Epithelial cell of esophagus (primary cell): Measurements from ENCODE around the gene NPR2.

Experiments used
- DNase-seq: peaks from one replicate; pipeline ENCODE4 v3.0.0; 2010; ENCODE audit warnings: low read depth
- H3K4me3 ChIP-seq: 2 replicates; pipeline ENCODE4 v1.5.1; 2011; ENCODE audit warnings: mild to moderate bottlenecking, low read length, control low read depth
- TF ChIP-seq, protein P1 (sequence below): IDR thresholded peaks from 2 replicates; pipeline ENCODE4 v1.5.1; 2011; ENCODE audit warnings: low read depth, mild to moderate bottlenecking, low read length, control low read depth, inconsistent platforms; ENCODE audit not compliant: insufficient read depth; ENCODE audit errors: missing control alignments

Gene NPR2

DNA sequence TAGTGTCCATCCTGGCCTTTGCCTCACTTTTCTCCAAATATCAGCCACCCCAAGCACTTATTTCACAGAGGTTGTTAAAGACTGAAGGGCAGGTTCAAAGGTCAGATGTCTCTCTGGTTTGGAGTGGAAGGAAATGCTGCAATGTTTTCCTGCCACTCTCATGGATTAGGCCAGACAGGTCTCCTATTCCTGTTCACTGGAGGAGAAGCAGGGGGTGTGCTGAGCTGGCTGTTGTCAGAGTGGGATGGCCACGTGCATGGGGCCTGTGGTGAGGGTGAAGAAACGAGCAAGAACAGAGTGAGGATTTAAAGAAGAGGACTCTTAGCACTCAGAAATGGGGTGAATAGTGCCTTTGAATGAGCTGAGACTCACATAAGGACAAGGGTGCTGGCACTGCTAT, 44.4 kb downstream of the NPR2 start:
- TF ChIP-seq, protein P1, sequence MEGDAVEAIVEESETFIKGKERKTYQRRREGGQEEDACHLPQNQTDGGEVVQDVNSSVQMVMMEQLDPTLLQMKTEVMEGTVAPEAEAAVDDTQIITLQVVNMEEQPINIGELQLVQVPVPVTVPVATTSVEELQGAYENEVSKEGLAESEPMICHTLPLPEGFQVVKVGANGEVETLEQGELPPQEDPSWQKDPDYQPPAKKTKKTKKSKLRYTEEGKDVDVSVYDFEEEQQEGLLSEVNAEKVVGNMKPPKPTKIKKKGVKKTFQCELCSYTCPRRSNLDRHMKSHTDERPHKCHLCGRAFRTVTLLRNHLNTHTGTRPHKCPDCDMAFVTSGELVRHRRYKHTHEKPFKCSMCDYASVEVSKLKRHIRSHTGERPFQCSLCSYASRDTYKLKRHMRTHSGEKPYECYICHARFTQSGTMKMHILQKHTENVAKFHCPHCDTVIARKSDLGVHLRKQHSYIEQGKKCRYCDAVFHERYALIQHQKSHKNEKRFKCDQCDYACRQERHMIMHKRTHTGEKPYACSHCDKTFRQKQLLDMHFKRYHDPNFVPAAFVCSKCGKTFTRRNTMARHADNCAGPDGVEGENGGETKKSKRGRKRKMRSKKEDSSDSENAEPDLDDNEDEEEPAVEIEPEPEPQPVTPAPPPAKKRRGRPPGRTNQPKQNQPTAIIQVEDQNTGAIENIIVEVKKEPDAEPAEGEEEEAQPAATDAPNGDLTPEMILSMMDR, result no peak
- DNase-seq, result no peak
- no peak overlapping the region for H3K4me3 ChIP-seq

DNA sequence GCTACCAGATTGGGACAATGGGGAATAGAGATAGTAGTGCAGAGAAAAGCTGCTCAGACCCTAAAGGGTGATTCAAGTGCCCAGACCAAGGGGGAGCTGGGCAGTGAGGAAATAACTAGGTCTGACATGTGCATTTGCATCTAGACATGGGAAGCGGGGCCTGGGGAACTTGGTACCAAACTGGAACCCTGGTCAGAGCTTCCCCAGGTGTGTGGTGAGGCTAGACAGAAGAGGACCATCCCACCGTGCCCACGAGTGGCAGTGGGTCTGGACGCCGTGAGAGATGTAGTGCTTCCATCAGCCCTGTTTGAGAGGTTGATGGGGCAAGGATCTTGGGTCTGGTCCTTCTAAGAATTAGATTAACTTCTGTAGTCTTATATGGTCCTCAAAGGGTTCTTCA, 45.2 kb downstream of the NPR2 start:
- H3K4me3 ChIP-seq, result no peak overlapping the region
- TF ChIP-seq, protein P1, result no peak
- DNase-seq, result no peak

DNA sequence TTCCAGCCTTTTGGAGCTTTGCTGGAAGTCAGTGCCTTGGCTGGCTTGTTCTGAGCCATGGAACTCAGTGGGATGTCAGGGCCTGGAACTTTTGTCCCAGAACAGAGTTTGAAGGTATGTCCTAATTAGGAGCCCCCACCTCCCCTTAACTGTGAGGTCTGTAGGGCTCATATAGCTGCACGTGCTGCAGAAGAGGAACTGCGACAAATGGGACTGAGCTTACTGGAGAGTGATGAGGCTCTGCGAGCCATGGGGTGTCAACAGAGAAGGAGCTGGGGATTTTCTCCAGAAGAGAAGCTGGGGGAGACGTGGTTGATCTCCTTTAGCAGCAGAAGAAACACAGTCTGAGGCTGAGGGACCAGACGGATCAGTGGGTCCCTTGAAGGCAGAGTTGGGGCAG, 48.5 kb downstream of the NPR2 start:
- H3K4me3 ChIP-seq, result no peak overlapping the region
- DNase-seq, result no peak
- TF ChIP-seq, protein P1, result no peak

GRCh38 chr9:35840881-35841644, 49.7 kb downstream of the NPR2 start:
- TF ChIP-seq, protein P1, result no peak
- no peak overlapping the region for H3K4me3 ChIP-seq
- no peak for DNase-seq

DNA sequence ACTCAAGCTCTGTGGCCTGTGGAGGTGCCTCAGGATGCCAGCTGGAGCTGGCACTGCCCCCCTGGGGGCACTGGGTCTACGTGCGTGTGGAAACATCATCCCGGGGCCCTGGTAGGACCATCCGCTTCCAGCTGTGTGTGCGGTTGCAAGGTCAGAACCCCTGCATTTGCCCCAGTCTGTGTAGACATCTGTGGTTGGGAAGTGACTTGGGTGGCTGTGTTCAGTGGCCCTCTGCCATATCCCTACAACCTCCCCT, 50.2 kb downstream of the NPR2 start:
- TF ChIP-seq, protein P1, result no peak
- no peak for DNase-seq
- H3K4me3 ChIP-seq, result no peak overlapping the region

DNA sequence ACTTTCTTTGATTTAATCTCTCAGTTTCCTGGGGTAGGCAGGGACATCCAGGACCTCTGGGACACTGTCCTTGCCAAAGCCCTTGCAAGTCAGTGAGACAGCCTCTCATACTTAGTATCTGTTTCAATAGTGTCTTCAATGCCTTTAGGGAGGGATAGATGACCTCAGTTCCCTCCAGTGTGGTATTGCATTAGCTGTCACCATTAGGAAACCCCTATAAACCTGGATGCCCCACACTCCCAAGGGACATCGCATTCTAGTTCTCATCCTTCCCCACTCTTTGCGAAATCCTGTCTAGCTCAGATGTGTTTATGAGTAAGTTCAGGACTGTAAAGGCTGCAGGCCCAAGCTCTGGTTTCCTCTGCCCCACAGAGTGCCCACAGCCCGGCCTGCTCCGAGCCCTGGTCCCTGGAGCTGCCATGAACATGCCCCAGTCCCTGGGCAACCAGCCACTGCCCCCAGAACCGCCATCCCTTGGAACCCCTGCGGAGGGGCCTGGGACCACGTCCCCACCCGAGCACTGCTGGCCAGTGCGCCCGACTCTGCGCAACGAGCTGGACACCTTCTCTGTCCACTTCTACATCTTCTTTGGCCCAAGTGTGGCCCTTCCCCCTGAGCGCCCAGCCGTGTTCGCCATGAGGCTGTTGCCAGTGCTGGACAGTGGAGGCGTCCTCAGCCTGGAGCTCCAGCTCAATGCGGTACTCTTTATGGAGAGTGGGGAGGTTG, 50.8 kb downstream of the NPR2 start:
- DNase-seq, result no peak

More for the DNA sequence above, 50.8 kb downstream of the NPR2 start:
- no peak overlapping the region for H3K4me3 ChIP-seq
- TF ChIP-seq, protein P1, result no peak
